Measurements from ENCODE around the gene CENPN.

CENPN gene

GRCh38 chr16:80992676-80993293 is 14.2 kb upstream of the CENPN start:
- DNase-seq = no peak

- no peak for DNase-seq
These were observed 13.7 kb upstream of the CENPN start for GRCh38 chr16:80993307-80993706.

- no peak for DNase-seq
These were observed 13.2 kb upstream of the CENPN start for GRCh38 chr16:80993834-80994233.

DNA sequence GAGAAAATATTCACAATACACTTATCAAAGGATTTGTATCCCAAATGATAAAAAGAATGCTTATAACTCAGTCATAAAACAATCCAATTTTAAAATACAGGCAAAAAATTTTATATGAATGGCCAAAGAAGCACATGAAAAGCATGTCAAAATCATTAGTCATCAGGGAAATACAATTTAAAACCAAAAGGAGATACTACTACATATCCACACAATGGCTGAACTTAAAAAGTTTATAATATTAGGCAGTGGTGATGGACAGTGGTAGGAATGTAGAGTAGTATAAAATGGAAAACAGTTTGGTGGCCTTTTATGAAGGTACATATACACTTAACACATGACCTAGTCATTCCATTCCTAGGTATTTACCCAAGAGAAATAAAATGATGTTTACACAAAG is 12.6 kb upstream of the CENPN start:
- DNase-seq = no peak

GRCh38 chr16:80996688-80997138 is 10.3 kb upstream of the CENPN start:
- DNase-seq = no peak

- DNase-seq = peak; percentile 34
These were observed 9.7 kb upstream of the CENPN start for GRCh38 chr16:80997139-80997798.

DNA sequence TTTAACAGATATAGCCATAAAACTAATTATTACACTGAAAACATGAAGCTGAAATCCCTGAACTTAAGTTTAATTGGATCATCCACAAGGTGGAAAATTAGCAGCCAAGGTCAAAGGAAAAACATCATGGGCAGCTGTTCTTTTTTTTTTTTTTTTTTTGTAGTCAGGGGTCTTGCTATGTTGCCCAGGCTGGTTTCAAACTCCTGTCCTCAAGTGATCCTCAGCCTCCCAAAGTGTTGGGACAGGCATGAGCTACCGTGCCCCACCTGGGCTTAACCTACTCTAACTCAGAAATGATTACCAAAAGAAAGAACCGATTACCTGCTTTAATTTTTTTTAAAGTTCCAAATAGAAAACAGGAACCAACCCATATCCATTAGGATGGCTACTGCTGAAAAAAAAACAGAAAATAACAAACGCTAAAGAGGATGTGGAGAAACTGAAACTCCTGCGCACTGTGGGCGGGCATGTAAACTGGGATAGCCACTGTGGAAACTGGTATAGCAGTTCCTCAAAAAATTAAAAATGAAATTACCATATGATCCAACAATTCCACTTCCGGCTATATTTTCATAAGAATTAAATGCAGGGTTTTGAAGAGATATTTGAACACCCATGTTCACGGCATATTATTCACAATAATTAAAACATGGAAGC is 8.9 kb upstream of the CENPN start:
- DNase-seq = no peak

- DNase-seq = no peak
These were observed 6.1 kb upstream of the CENPN start for GRCh38 chr16:81000873-81001272.

- no peak for DNase-seq
These were observed 5.7 kb upstream of the CENPN start for GRCh38 chr16:81001330-81001729.

DNA sequence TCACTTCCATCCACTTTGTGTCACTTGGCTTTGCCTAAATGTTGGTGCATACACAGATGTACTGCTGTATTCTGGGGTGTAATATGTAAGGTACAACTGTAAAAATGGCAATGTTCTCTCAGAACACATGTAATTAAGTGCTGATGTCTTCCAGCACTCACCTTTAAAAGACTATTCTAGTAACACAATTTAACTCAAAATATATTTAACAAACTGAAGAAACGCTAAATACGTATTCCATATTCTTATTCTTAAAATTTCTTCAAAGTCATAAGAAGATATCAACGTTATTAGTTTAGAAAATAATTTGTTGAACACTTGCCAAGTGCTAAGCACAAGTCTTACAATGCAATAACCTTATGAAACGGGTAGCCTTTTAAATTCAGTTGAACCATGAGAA is 4.0 kb upstream of the CENPN start:
- DNase-seq = no peak

GRCh38 chr16:81003610-81004460 is 3.2 kb upstream of the CENPN start:
- peak; percentile 31 for DNase-seq

- DNase-seq = peak; percentile 81
These were observed 2.2 kb upstream of the CENPN start for GRCh38 chr16:81004646-81005353.

GRCh38 chr16:81005610-81006161 is 1.3 kb upstream of the CENPN start:
- DNase-seq = no peak

DNA sequence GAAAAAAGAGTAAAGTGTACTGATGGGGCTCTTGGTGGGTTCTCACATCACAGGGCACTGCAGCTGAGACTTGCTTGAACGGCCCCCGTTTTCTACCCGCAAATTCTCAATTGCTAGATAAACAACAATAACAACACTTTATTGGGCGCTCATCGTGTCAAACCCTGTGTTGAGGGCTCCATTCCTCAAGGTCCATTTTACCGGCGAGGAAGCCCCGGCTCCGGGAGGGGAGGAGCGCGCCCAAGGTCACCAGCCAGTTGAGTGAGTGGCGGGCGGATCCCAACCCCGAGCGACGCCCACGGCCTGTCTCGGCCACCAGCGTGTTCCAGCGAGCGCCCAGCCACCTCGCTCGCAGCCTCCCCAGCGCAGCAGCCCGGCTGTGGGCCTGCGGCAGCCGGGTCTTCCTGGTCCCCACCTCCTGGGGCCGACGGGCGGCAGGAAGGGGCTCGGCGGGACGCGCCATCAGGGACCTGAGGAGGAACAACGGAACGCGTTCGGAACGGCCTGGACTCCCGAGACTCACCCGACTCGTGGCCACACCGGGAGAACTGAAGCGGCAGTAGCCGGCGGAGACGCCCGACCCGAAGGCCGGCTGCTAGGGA is 702 bp upstream of the CENPN start:
- peak; percentile 76 for DNase-seq

- DNase-seq = no peak
These were observed 1.4 kb downstream of the CENPN start for GRCh38 chr16:81008505-81008789.

GRCh38 chr16:81012974-81013373 is 6.0 kb downstream of the CENPN start:
- DNase-seq = no peak

GRCh38 chr16:81014672-81015071 is 7.7 kb downstream of the CENPN start:
- DNase-seq = no peak

GRCh38 chr16:81018496-81018895 is 11.5 kb downstream of the CENPN start:
- no peak for DNase-seq

DNA sequence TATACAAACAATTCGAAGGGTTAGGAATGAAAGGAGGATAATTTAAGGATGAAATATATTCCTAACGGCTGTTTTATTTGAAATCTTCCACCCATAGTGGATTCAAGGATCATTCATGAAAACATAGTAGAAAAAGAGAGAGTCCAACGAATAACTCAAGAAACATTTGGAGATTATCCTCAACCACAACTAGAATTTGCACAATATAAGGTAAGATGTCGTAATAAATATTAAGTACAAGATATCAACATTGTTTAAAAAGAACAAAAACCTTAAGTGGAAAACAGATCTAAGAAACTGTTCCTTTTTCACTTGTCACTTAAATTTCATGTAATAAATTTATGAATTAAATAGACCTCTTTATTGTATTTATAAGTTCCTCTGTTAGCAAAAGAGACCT is 19.4 kb downstream of the CENPN start:
- no peak for DNase-seq

DNA sequence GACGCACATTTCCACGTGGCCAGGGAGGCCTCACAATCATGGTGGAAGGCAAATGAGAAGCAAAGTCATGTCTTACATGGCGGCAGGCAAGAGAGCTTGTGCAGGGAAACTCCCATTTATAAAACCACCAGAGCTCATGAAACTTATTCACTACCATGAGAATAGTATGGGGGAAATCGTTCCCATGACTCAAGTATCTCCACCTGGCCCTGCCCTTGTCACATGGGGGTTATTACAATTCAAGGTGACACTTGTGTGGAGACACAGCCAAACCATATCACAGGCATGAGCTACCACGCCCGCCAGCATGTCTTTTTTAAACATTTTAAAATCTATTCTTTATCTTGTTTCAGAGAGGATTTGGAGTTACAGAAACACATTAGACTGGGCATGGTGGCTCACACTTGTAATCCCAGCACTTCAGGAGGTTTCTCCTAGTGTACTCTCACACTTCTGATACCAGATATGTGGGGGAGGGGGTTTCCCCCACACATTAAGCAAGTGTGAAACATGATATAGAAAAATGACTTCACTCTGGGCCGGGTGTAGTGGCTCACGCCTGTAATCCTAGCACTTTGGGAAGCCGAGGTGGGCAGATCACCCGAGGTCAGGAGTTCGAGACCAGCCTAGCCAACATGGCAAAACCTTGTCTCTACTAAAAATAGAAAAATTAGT is 23.1 kb downstream of the CENPN start:
- DNase-seq = no peak

DNA sequence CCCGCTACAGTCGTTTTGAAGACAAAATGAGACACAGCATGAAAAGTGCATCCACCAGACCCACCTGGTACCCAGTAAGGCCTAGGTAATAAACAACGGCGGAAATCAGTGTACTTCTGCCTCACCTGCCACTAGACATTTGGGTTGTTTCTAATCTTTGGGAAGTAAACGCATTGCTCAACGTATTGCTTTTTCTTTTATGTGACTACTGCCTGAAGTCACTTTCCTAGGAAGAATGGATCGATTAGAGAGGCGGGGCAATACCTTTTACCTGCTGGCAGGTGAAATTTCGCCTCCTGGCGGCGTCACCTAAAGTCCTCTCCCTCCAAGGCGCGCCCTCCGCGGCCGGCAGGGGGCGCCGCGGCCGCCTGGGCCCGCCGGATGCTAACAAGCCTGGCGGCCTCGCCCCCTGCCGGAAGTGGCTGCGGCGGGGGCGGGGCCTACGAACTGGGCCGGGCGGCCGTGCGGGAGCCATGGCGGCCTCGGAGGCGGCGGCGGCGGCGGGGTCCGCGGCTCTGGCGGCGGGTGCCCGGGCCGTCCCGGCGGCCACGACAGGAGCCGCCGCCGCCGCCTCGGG is 28.5 kb downstream of the CENPN start, which contains the start of gene ATMIN:
TSS of gene ATMIN (plus strand) at position 445 of the 577 bp plus-strand sequence. CDS start at position 474, 29 bp downstream.
- peak; percentile 90 for DNase-seq

Data from CD4-positive, alpha-beta T cell treated with Interleukin-17A for 1 hour (primary cell).